Stimulated activated CD4-positive, alpha-beta T cell treated with anti-CD3 and anti-CD28 coated beads, Interleukin-1b, Interleukin-23, amount 100 ng/mL, for 4 hours (primary cell): Measurements from ENCODE around the gene CALD1.

Source experiments
- DNase-seq, 2 donors: peaks; one replicate each; pipeline ENCODE4 v3.0.0-alpha.2; 2020; ENCODE audit warnings: low read depth in 2 of 2

Gene CALD1

GRCh38 chr7:134892963-134893362, 113.5 kb downstream of the CALD1 start:
- no peak for DNase-seq

DNA sequence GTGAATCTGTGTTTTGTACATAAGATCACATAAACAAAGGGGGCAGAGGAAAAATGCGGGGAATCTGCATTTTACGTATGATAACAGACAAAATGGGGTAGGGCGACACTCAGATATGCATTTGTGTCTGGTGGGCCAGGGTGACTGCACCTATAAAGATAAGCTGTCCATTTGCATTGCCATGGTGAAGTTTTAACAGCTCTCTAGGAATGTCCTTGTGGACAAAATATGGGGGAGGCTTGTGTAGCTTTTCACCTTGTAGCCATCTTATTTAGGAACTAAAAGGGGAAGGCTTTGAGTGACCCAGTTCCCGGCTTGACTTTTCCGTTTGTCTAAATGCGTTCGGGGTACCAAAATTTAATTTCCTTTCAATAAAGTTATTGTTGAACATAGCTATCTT, 114.5 kb downstream of the CALD1 start:
- no peak for DNase-seq

DNA sequence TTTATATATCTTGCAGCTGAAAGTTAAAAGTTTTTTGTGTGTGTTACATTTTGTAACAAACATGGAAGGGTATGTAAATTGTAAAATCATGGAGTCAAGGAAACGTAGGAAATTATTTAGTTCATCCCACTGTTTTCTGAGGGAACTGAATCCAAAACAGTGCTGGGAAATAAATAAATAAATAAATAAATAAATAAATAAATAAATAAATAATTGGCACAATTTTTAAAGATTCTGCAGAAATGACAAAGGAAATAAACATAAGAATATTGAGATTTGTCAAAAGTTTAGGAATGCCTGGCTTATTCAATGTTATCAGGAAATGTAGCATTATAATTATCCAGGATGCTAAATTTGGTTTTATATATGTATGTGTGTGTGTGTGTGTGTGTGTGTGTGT, 115.5 kb downstream of the CALD1 start:
- DNase-seq, result no peak

DNA sequence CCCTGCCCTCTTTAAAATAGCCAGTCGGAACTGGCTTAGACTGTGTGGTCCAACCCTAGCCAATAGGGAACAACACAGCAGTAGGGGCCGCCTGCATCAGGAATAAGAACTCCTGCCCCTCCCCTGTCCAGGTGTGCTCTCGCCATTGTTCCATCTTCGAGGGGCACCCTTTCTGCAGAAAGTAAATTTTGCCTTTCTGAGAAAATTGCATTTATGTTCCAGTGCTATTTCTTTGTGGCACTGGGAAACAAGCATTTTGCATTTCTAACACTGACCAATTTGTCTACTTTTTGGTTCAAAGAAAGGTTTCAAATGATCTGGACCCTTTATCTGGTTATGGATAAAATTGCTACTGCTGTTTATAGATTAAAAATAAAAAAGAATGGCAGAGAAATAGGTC, 116.6 kb downstream of the CALD1 start:
- no peak for DNase-seq

DNA sequence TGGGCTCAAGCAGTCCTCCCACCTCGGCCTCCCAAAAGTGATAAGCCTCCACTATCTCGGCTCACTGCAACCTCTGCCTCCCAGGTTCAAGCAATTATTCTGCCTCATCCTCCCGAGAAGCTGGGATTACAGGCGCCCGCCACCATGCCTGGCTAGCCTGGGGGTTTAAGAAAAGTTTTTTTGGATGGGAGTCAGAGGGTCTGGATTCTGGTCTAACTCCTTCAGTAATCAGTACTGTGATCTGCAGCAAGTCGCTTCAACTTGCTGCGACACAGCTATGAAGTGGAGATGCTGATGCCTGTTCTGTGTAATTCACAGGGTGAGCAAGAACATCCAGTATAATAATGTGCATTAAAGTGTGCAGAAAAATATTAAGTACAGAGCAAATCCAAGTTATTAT, 118.5 kb downstream of the CALD1 start:
- no peak for DNase-seq

GRCh38 chr7:134899729-134900128, 120.3 kb downstream of the CALD1 start:
- no peak for DNase-seq

DNA sequence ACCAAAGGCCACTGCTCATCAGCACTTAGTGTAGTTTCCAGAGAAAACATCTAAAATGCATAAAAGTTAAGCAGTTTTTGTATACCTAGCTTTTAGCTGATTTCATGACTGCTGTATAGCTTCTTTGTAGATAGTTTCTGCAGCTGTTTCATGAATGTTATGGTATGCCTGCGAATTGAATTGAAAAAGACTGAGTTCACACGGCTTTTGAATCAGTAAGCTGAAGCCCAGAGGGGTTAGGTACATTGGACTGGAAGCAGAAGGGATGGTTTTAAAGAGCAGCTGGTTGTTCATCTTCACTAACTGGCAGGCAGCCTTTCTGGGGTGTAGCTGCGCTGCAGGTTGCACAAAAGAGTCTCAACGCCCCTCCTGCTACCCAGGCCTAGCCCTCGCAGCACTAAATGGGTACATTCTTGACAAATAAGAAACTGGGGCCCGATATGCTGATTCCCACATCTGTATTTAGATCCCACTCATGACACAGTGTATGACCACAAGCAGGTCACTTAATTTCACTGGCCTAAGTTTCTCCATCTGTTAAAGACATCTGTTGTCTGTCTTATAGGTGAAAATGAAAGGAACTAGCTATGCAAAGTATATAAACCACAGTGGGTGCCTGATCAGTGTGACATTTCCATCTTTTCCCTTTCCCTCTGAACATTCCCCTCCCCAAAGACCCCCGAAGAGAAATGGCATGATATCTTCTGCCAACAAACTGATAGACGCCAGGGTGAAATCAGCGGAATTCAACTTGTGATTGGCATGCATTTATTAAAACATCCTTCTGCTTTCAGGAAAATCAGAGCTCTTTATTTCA, 120.9 kb downstream of the CALD1 start:
- DNase-seq, result no peak

DNA sequence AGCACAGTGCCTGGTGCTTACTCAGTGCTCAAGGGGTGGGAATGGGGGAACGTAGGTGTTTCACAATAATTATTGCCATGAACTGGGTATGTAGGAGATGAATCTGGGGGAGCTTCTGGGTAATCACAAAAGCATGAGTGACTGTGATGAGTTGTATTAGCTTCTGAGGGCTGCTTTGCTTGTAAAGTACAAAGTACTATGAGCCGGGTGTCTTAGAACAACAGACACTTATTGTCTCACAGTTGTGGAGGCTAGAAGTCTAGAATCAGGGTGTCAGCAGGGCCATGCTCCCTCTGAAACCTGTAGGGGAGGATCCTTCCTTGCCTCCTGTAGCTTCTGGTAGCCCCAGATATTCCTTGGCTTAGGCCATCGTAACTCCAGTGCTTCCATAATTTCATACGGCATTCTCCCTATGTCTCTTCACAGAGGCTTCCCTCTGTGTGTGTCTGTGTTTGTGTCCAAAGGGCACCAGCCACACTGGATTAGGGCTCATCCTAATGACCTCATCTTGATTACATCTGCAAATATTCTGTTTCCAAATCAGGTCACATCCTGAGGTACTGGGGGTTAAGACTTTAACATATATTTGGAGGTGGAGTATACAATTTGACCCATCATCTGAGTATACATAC, 122.1 kb downstream of the CALD1 start:
- DNase-seq, result no peak

GRCh38 chr7:134902058-134902457, 122.6 kb downstream of the CALD1 start:
- DNase-seq, result no peak

GRCh38 chr7:134903073-134903790, 123.8 kb downstream of the CALD1 start:
- no peak for DNase-seq

DNA sequence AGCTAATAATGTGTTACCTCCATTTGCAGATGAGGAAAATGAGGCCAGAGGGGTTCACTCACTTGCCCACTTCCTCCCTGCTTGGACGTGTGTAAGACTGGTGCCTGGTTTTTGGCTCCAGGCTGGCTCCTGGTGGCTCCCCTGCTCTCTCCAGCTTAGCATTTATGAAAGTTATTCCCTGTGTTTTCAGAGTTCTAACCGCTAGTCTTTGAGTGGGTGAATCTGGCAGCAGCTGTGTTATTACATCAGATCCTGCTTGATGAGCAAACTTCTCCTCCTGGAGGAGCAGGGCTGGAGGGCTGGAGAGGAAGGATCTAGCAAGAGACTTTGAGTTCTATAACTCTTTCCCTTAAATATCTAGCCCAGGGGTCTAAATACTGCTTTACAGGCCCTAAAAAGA, 125.9 kb downstream of the CALD1 start:
- DNase-seq, result no peak

GRCh38 chr7:134907000-134907399, 127.6 kb downstream of the CALD1 start:
- DNase-seq, result no peak

- no peak for DNase-seq
Observed at GRCh38 chr7:134907639-134908038, 128.2 kb downstream of the CALD1 start.

DNA sequence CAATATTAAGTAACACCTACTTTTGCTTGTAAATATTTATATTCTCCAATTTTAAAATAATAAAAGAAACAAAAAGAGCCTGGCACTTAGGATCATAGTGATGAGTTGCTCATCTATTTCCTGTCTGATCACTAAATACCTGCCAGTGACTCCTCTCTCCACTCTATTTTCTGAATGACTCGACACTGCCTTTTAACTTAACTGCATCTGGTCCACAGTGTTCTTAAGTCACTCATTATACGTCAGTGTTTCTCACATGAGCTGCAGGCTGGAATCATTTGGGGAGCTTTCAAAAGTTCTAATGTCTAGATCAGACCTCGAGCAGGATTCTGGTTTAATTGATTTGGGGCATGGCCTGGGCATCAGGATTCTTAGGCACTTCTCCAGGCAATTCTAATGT, 128.9 kb downstream of the CALD1 start:
- DNase-seq, result no peak

GRCh38 chr7:134910214-134910890, 130.9 kb downstream of the CALD1 start:
- no peak for DNase-seq

DNA sequence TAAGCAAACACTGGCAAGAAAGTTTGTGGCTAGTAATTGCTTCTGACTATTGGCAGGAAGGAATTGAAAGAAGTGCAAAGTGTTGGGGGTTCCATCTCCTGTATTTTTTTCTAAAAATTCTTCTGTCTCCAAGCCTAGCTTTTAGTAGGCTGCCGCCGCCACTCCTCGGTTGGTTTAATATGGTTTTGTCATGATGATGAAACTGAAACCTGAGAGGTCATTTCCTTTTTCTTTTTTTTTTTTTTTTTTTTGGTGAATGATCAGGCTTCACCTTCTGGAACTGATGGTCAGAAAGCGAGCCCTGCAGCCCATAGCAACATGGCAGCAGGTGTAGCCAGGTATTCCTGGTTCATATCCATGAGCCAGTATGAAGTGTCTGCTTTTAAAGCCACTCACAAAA, 131.5 kb downstream of the CALD1 start:
- DNase-seq, result no peak

- DNase-seq, result no peak
Observed at GRCh38 chr7:134916171-134916883, 136.9 kb downstream of the CALD1 start.

DNA sequence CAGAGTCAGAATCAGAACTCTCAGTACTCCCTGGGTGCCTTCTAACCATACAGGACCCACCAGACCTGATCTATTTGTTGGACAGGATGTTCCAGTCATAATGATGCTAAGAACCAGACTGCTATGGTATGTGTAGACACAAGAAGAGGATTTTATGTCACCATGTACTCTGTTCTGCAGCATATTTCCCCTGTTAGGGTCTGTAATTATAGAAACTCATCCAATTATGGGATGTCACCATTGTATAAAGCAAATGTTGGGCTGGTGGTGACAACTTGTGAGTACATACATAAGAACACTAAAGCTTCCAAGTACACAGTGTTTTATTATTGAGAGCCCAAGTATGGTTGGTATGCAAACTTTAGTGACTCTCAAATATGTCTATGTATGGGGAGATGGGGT, 139.8 kb downstream of the CALD1 start:
- DNase-seq, result no peak

- DNase-seq, result no peak
Observed at GRCh38 chr7:134920026-134920753, 140.8 kb downstream of the CALD1 start.

DNA sequence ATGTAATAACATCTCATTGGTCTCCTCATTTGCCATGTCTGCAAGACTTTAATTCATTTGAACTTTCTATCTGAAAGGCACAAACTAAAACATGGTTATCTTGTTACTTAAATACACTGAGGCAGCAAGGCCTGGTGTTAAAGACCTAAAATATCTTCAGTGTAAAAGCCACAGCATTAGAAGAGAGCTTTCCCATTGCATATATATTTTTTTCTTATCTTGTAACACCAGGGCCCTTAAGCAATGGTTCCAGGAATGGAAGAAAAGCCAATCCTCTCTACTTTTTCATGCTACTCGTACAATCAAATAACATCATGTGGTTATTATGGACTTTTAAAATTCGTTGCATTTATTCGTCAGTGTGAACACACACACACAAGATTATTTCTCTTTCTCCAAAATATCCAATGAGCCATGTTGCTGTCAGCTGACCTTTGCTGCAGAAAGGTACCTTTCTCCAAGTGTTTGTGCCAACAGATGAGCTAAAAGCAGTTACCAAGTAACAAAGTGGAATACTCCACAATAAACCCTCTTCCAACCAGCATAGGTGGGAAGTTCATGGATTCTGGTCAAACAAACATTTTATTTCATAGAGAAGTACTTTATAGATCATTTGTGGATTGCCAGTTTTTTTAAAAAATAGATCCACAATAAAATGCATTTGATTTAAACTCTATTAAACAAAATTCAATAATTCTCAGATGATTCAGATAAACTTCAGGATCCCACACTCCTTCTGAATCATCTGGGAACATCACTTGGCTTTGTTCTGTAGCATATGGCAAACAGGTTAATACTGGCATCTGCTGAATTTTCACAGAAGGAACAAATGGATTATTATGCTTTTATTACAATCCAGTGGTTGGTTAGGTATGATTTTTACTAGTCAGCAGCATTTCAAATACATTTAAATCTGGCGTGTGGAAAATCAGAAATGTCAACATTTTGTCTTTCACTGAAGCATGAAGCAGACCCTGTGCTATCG, 143.6 kb downstream of the CALD1 start:
- DNase-seq, result no peak
